ENCODE results near the gene ZNF774. TPM values are rescaled to one million over a fixed set of nuclear protein-coding genes. Genes with fewer than 3 reads are reported as not detected.
A peak's percentile ranks its signal among the peaks of the same experiment; 100 is the strongest.

Gene ZNF774
- total and polyA plus RNA-seq, 2 of the 13 experiments (the other 11 are each of a cell fraction or from before 2014, with no cell fraction given), result 0.59 to 1.4 TPM

GRCh38 chr15:90320062-90320884, 31.8 kb upstream of the ZNF774 start (continued):
- TF ChIP-seq SRSF1 (optimal IDR thresholded peaks at IDR 0.05; ENCODE audit: low read depth, low read length) (no peak), ETV6 (CRISPR knock-in tag; conservative IDR thresholded peaks at IDR 0.05) (0 out of 2 replicates have a peak, but pooled peaks have one; percentile 25), ETV5 (CRISPR knock-in tag; IDR thresholded peaks at IDR 0.05; ENCODE audit: borderline replicate concordance) (peak; percentile 16; the same call in 1 of the 2 replicates), RXRA (CRISPR knock-in tag; IDR thresholded peaks at IDR 0.05) (0 out of 2 replicates have a peak, but pooled peaks have one; percentile 18), ZFP36 (IDR thresholded peaks at IDR 0.05; ENCODE audit: borderline replicate concordance, low read depth, low read length, partially characterized antibody) (peak; percentile 20), EED (CRISPR knock-in tag; IDR thresholded peaks at IDR 0.05) (no peak), CBX5 (CRISPR knock-in tag; IDR thresholded peaks at IDR 0.05; ENCODE audit: borderline replicate concordance) (peak; percentile 72; the same call in 1 of the 2 replicates), TFE3 (CRISPR knock-in tag; IDR thresholded peaks at IDR 0.05) (0 out of 2 replicates have a peak, but pooled peaks have one; percentile 26), ZNF362 (CRISPR knock-in tag; IDR thresholded peaks at IDR 0.05; ENCODE audit: borderline replicate concordance) (no peak), MTA1 (CRISPR knock-in tag; IDR thresholded peaks at IDR 0.05; ENCODE audit: borderline replicate concordance) (no peak), BCL6 (CRISPR knock-in tag; IDR thresholded peaks at IDR 0.05) (0 out of 2 replicates have a peak, but pooled peaks have one; percentile 18), ZNF3 (CRISPR knock-in tag; IDR thresholded peaks at IDR 0.05) (no peak), BHLHE40 (IDR thresholded peaks at IDR 0.05; ENCODE audit: low read length) (peak; percentile 46; the same call in 1 of the 2 replicates), XRCC5 (optimal IDR thresholded peaks at IDR 0.05; ENCODE audit: low read length) (peak; percentile 69), SP4 (CRISPR knock-in tag; IDR thresholded peaks at IDR 0.05) (0 out of 2 replicates have a peak, but pooled peaks have one; percentile 38), FOXO1 (CRISPR knock-in tag; IDR thresholded peaks at IDR 0.05) (peak; percentile 18; the same call in 1 of the 2 replicates), ZNF776 (CRISPR knock-in tag; IDR thresholded peaks at IDR 0.05) (0 out of 2 replicates have a peak, but pooled peaks have one; percentile 46), REPIN1 (CRISPR knock-in tag; IDR thresholded peaks at IDR 0.05; ENCODE audit: borderline replicate concordance, low read depth) (peak; percentile 72; the same call in 1 of the 2 replicates)
- TF ChIP-seq, protein P1, sequence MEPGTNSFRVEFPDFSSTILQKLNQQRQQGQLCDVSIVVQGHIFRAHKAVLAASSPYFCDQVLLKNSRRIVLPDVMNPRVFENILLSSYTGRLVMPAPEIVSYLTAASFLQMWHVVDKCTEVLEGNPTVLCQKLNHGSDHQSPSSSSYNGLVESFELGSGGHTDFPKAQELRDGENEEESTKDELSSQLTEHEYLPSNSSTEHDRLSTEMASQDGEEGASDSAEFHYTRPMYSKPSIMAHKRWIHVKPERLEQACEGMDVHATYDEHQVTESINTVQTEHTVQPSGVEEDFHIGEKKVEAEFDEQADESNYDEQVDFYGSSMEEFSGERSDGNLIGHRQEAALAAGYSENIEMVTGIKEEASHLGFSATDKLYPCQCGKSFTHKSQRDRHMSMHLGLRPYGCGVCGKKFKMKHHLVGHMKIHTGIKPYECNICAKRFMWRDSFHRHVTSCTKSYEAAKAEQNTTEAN (CRISPR knock-in tag; conservative IDR thresholded peaks at IDR 0.05), result 0 out of 2 replicates have a peak, but pooled peaks have one; percentile 36
- TF ChIP-seq, protein P2, sequence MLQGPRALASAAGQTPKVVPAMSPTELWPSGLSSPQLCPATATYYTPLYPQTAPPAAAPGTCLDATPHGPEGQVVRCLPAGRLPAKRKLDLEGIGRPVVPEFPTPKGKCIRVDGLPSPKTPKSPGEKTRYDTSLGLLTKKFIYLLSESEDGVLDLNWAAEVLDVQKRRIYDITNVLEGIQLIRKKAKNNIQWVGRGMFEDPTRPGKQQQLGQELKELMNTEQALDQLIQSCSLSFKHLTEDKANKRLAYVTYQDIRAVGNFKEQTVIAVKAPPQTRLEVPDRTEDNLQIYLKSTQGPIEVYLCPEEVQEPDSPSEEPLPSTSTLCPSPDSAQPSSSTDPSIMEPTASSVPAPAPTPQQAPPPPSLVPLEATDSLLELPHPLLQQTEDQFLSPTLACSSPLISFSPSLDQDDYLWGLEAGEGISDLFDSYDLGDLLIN (CRISPR knock-in tag; IDR thresholded peaks at IDR 0.05; ENCODE audit: borderline replicate concordance), result no peak
- TF ChIP-seq, protein P3, sequence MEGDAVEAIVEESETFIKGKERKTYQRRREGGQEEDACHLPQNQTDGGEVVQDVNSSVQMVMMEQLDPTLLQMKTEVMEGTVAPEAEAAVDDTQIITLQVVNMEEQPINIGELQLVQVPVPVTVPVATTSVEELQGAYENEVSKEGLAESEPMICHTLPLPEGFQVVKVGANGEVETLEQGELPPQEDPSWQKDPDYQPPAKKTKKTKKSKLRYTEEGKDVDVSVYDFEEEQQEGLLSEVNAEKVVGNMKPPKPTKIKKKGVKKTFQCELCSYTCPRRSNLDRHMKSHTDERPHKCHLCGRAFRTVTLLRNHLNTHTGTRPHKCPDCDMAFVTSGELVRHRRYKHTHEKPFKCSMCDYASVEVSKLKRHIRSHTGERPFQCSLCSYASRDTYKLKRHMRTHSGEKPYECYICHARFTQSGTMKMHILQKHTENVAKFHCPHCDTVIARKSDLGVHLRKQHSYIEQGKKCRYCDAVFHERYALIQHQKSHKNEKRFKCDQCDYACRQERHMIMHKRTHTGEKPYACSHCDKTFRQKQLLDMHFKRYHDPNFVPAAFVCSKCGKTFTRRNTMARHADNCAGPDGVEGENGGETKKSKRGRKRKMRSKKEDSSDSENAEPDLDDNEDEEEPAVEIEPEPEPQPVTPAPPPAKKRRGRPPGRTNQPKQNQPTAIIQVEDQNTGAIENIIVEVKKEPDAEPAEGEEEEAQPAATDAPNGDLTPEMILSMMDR (CRISPR knock-in tag; IDR thresholded peaks at IDR 0.05), result peak; percentile 98
